Right hindlimb (tissue), 1 donor: ENCODE data around the gene ANKRD28.
"Not testable (repeated sequence)": the region's sequence is repeated elsewhere in the genome, so short reads cannot be mapped to it uniquely, and the experiment has no call there.

Source experiments
- DNase-seq: peaks from one replicate; pipeline ENCODE4 v3.0.0-alpha.2; 2018

ANKRD28 gene

GRCh38 chr3:15797642-15798303 lies at the start of gene ANKRD28:
TSS of gene ANKRD28 (minus strand) at chr3:15797979. CDS start at chr3:15796521, 1,458 bp downstream.
- DNase-seq, result peak; percentile 63

- DNase-seq, result no peak
These were observed 49.5 kb upstream of the ANKRD28 start for GRCh38 chr3:15847239-15847638.

DNA sequence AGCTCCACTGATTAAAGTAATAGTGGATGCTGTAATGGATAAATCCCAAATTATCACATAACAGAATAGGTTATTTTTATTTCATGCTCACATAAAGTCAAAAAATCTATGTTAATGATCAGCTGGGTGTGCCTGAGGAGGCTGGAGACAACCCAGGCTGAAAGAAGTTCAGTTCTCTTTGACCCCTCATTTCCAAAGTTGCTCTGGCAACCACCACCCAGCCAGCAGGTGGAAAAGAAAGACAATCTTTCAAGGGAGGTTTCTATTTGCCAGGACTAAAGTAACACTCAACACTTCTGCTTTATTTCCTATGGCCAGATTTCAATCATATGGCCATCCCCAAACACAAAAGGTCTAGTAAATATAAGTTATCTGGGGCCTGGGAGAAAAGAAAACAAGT lies 48.8 kb upstream of the ANKRD28 start:
- no peak for DNase-seq

DNA sequence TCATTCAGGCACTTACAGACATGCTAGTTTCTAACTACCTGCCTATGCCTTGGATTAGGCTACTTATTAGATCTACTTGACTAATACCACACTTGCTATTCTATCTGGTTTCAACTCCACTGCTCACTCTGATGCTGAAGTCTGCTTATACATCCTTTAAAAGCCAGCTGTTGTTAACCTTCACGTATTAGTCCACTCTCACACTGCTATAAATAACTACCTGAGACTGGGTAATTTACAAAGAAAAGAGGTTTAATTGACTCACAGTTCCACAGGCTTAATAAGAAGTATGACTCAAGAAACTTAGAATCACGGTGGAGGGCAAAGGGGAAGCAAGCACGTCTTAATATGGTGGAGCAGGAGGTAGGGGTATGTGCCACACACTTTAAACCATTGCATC lies 47.7 kb upstream of the ANKRD28 start:
- no peak for DNase-seq

DNA sequence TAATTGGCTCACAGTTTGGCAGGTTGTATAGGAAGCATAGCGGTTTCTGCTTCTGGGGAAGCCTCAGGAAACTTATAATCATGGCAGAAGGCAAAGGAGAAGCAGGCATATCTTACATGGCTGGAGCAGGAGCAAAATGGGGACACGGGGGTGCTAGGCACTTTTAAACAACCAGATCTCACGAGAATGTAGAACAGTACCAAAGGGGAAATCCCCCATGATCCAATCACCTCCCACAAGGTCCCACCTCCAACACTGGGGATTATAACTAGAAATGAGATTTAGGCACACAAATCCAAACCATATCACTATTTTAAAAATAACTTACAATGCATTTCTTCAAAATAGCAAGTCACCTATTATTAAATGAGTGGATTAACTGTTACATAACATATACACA lies 47.1 kb upstream of the ANKRD28 start:
- DNase-seq, result no peak

GRCh38 chr3:15841091-15841973 lies 43.6 kb upstream of the ANKRD28 start:
- not testable (repeated sequence) for DNase-seq

DNA sequence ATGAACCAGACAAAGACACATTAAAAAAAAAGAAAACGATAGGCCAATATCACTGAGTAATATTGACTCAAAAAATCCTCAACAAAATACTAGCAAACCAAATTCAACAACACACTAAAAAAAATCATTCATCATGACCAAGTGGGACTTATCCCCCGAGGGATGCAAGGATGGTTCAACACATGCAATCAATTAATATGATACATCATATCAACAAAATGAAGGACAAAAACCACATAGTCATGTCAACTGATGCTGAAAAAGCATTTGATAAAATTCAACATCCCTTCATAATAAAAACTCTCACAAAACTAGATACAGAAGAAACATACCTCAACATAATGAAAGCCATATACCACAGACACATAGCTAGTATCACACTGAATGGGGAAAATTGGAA lies 41.8 kb upstream of the ANKRD28 start:
- DNase-seq, result no peak

GRCh38 chr3:15831927-15832326 lies 34.1 kb upstream of the ANKRD28 start:
- no peak for DNase-seq

GRCh38 chr3:15825016-15825415 lies 27.2 kb upstream of the ANKRD28 start:
- no peak for DNase-seq

DNA sequence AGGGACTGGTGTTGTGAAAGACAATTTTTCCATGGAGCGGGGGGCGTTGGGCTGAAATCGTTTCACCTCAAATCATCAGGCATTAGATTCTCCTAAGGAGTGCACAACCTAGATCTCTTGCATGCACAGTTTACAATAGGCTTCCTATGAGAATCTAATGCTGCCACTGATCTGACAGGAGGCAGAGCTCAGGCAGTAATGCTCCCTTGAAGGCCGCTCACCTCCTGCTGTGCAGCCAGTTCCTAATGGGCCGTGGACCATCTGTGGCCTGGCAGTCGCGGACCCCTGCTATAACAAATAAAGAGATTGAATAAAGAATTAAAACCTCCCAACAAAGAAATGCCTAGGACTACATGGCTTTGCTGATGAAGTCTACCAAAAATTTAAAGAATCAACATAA lies 25.3 kb upstream of the ANKRD28 start:
- no peak for DNase-seq

DNA sequence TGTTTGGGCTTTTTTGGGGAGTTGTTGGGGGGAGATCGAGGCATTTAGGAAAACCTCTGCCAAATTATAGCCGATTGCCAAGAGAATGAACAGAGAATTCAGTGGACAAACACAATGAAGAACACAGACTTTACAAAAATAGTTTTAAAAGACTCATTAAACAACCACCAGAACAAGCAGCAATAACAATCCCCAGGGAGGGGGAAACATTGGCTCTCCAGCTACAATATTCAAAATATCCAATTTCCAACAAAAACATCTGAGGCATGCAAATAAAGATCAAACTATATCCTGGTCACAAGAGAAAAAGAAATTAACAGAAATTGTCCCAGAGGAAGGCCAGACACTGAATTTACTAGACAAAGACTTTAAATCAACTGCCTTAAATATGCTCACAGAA lies 24.5 kb upstream of the ANKRD28 start:
- DNase-seq, result no peak

- no peak for DNase-seq
These were observed 23.1 kb upstream of the ANKRD28 start for GRCh38 chr3:15820911-15821310.

- DNase-seq, result no peak
These were observed 21.8 kb upstream of the ANKRD28 start for GRCh38 chr3:15819576-15819975.

DNA sequence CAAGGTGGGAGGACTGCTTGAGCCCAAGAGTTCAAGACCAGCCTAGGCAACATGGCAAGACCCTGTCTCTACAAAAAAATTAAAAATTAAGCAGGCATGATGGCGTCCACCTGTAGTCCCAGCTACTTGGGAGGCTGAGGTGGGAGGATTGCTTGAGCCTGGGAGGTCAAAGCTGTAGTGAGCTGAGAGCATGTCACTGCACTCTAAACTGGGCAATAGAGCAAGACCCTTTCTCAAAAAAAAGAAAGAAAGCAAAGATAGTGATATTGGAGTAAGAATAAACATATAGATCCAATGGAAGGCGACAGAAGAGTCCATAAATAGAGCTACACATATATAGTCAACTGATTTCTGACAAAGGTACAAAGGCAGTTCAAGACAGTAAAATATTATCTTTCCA lies 21.3 kb upstream of the ANKRD28 start:
- no peak for DNase-seq

GRCh38 chr3:15815696-15816095 lies 17.9 kb upstream of the ANKRD28 start:
- DNase-seq, result no peak

- DNase-seq, result not testable (repeated sequence)
These were observed 15.3 kb upstream of the ANKRD28 start for GRCh38 chr3:15813079-15813478.

DNA sequence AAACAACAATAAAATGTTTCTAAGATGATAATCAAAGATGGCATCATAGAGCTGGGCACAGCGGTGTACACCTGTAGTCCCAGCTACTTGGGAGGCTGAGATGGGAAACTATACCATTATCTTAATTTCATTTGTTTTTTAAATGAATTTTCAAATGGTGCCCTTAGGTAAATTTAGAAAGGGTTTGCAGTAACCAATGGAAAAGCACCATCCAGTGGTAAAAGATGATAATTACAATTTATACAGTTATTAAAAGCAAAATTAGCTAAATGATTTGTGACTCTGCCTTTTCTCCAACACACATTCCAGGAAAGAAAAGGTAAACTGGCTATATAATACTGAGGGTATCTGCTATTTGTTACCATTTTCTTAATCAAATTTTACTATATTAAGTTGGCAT lies 14.4 kb upstream of the ANKRD28 start:
- no peak for DNase-seq

DNA sequence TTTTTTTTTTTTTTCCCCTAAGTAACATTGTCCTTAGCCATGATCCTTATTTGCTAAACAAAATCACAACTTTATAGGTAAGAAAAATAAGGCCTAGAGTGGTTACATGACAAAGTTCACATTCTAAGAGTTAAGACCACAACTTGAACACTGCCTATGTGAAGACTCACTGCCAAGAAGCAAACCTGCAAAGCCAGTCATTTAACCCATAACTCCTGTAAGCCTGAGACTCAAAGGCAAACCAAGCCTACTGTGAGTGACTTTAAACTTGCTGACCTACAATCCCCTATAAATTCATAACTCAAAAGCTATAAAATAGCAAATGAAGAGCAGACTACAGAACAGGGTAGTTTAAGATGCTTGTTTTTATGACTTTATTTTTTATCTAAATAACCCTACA lies 12.9 kb upstream of the ANKRD28 start:
- no peak for DNase-seq

GRCh38 chr3:15809313-15809712 lies 11.5 kb upstream of the ANKRD28 start:
- DNase-seq, result no peak

DNA sequence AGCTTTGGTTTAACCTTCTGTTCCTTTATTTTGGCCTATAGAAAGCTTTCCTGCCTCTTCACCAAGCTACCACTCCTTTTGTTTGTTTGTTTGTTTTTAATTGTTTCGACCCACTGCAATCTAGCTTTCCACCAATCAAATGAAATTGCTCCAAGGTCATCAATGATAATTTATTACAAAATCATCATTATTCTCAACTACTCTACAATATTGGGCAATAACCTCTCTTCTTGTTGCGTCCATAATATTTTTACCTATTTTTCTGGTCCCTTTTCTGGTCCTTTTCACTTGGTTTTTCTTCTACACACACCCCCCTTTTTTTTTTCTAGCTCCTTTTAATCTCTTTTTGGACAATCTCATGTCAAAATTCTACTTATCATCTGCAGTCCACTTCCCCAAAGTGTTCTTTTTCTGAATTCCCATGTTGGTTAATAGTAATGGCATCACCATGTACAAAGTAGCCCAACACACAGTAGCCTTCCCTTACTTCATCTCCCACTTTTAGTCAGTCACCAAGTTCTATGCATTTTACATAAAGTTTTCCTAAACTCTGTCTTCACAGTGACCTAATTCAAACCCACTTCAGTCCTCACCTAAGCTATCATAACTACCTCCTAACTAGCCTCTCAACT lies 11.0 kb upstream of the ANKRD28 start:
- DNase-seq, result no peak

DNA sequence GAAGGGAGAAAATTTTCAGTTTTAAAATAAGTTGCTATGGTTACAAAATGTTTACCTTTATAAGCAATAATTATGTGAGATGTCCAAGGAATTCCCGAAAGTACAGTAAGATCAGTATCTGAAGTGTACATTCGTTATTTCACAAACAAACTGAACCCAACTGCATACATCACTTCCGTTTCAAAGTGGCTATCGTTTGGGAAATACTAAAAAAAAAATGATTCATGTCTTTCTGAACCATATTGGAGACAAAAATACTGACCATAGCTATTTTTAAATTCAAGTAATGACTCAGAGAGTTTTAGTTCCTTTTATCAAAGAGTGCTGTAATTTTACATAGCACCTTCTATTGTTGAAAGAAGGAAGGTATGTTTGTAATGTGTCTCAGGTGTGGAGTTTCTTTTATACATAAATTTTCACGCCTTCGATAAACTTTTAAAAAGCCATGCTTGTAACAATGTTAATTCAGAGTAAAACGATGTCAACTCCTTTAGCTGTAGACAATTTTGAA lies 8.0 kb upstream of the ANKRD28 start:
- DNase-seq, result no peak

- DNase-seq, result no peak
These were observed 6.8 kb upstream of the ANKRD28 start for GRCh38 chr3:15804553-15805095.

- DNase-seq, result no peak
These were observed 6.1 kb upstream of the ANKRD28 start for GRCh38 chr3:15803921-15804320.
